ENCODE data around the gene CPAMD8.

- TF ChIP-seq CTCF (conservative IDR thresholded peaks at IDR 0.05; ENCODE audit: low read depth, low read length) (no peak), EZH2phosphoT487 (IDR thresholded peaks at IDR 0.05; ENCODE audit: borderline replicate concordance, low read length) (no peak)
These were observed 109.2 kb downstream of the CPAMD8 start for GRCh38 chr19:16917401-16917800.

Measured in PC-3 (cell line).